Glutamatergic neuron (in vitro differentiated cells): ENCODE data around the gene NFXL1. TPM values are rescaled to one million over a fixed set of nuclear protein-coding genes. Genes with fewer than 3 reads are reported as not detected.

Source experiments
- DNase-seq: peaks from one replicate; pipeline ENCODE4 v3.0.0; 2022
- H3K27ac Mint-ChIP-seq: one replicate; pipeline ENCODE4 v1.8.0; 2020; ENCODE audit warnings: mild to moderate bottlenecking, mixed read lengths, inconsistent platforms; ENCODE audit not compliant: unreplicated experiment
- H3K27me3 Mint-ChIP-seq: one replicate; pipeline ENCODE4 v1.8.0; 2020; ENCODE audit warnings: mild to moderate bottlenecking, moderate library complexity, mixed read lengths, inconsistent platforms; ENCODE audit not compliant: unreplicated experiment
- H3K36me3 Mint-ChIP-seq: one replicate; pipeline ENCODE4 v1.8.0; 2020; ENCODE audit warnings: mild to moderate bottlenecking, mixed read lengths, inconsistent platforms; ENCODE audit not compliant: unreplicated experiment
- H3K4me1 Mint-ChIP-seq: one replicate; pipeline ENCODE4 v1.8.0; 2020; ENCODE audit warnings: mild to moderate bottlenecking, low read depth, mixed read lengths, inconsistent platforms; ENCODE audit not compliant: unreplicated experiment
- H3K4me3 Mint-ChIP-seq: one replicate; pipeline ENCODE4 v1.8.0; 2020; ENCODE audit warnings: mild to moderate bottlenecking, mixed read lengths, inconsistent platforms; ENCODE audit not compliant: unreplicated experiment
- H3K9me3 Mint-ChIP-seq: one replicate; pipeline ENCODE4 v1.8.0; 2020; ENCODE audit warnings: mild to moderate bottlenecking, moderate library complexity, mixed read lengths, inconsistent platforms; ENCODE audit not compliant: unreplicated experiment
- total RNA-seq: library from RNA; stranded (reverse); fragmentation: NEBNext Ultra II Directional; extraction: Animal tissue kit (Norgen Biotek cat#: 25700); gene quantifications from one replicate; pipeline ENCODE4 v1.2.1, GENCODE V29; 2021; ENCODE audit not compliant: unreplicated experiment
- TF ChIP-seq, protein P1 (sequence below): fragments of 200-600 bp; sonication (generic); IDR thresholded peaks from one replicate; pipeline ENCODE4 v1.5.0; 2021; ENCODE audit not compliant: partially characterized antibody, unreplicated experiment

NFXL1 gene
- total RNA-seq, 1 donor from 2014 or later = 20.2 TPM

DNA sequence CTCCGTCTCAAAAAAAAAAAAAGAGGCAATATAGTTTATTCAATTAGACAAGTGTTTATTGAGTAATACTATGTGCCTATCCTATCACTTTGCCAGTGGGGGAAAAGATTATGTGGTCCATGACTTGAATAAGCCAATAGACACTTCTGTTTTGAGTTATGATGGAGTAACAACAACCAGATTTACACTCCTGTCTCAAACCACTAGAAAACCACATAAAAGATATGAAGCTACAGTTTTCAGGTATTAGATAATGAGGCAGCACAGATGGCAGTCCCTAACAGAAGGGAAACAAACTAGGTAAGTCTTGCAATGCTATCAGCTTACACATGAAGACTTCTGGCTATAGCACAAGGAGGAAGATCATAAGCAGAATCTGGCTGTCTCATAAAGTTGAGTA is 22.5 kb downstream of the NFXL1 start:
- no peaks in the 10 kb centered on the region for H3K9me3 Mint-ChIP-seq
- no peak overlapping the region for H3K4me3 Mint-ChIP-seq
- DNase-seq = no peak
- H3K27me3 Mint-ChIP-seq = no peaks in the 10 kb centered on the region
- no peaks in the 10 kb centered on the region for H3K4me1 Mint-ChIP-seq
- no peak overlapping the region for H3K27ac Mint-ChIP-seq
- TF ChIP-seq, protein P1, sequence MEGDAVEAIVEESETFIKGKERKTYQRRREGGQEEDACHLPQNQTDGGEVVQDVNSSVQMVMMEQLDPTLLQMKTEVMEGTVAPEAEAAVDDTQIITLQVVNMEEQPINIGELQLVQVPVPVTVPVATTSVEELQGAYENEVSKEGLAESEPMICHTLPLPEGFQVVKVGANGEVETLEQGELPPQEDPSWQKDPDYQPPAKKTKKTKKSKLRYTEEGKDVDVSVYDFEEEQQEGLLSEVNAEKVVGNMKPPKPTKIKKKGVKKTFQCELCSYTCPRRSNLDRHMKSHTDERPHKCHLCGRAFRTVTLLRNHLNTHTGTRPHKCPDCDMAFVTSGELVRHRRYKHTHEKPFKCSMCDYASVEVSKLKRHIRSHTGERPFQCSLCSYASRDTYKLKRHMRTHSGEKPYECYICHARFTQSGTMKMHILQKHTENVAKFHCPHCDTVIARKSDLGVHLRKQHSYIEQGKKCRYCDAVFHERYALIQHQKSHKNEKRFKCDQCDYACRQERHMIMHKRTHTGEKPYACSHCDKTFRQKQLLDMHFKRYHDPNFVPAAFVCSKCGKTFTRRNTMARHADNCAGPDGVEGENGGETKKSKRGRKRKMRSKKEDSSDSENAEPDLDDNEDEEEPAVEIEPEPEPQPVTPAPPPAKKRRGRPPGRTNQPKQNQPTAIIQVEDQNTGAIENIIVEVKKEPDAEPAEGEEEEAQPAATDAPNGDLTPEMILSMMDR = no peak
- H3K36me3 Mint-ChIP-seq = no peaks in the 10 kb centered on the region

DNA sequence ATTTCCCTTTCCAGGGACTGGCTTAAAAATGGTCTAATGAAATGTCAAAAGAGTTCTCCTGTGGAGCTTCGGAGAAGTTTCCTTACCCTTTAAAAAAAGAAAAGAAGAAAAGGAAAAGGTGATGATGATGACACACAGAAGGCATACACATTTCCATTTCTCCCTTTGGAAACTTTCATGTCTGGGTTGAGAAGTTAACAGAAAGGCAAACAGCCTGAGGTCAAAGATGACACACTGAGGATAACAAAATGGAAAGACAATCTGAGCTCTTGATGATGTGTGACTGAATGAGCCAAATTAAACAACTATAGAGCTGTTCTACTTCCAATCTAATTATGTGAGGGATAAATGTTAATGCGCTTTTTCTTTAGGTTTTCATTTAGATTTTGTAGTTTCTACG is 32.2 kb downstream of the NFXL1 start:
- Mint-ChIP-seq H3K27me3 (no peaks in the 10 kb centered on the region), H3K36me3 (no peaks in the 10 kb centered on the region), H3K27ac (no peak overlapping the region), H3K4me1 (no peaks in the 10 kb centered on the region), H3K4me3 (no peak overlapping the region), H3K9me3 (no peaks in the 10 kb centered on the region)
- no peak for DNase-seq
- TF ChIP-seq, protein P1 = no peak

- no peak overlapping the region for H3K27ac Mint-ChIP-seq
- DNase-seq = no peak
- H3K9me3 Mint-ChIP-seq = no peaks in the 10 kb centered on the region
- peaks cover 1% of the 10 kb centered on the region for H3K36me3 Mint-ChIP-seq
- TF ChIP-seq, protein P1 = no peak
- H3K4me3 Mint-ChIP-seq = no peak overlapping the region
- H3K27me3 Mint-ChIP-seq = no peaks in the 10 kb centered on the region
- H3K4me1 Mint-ChIP-seq = no peaks in the 10 kb centered on the region
These were observed 34.9 kb downstream of the NFXL1 start for GRCh38 chr4:47879458-47879857.

- no peaks in the 10 kb centered on the region for H3K4me1 Mint-ChIP-seq
- H3K4me3 Mint-ChIP-seq = no peak overlapping the region
- no peaks in the 10 kb centered on the region for H3K27me3 Mint-ChIP-seq
- H3K36me3 Mint-ChIP-seq = peaks cover 18% of the 10 kb centered on the region
- H3K27ac Mint-ChIP-seq = no peak overlapping the region
- TF ChIP-seq, protein P1 = no peak
- DNase-seq = no peak
- H3K9me3 Mint-ChIP-seq = no peaks in the 10 kb centered on the region
These were observed 37.4 kb downstream of the NFXL1 start for GRCh38 chr4:47876784-47877546.

- no peaks in the 10 kb centered on the region for H3K27me3 Mint-ChIP-seq
- TF ChIP-seq, protein P1 = no peak
- H3K27ac Mint-ChIP-seq = no peak overlapping the region
These were observed 38.1 kb downstream of the NFXL1 start for GRCh38 chr4:47876310-47876709.

More at GRCh38 chr4:47876310-47876709, 38.1 kb downstream of the NFXL1 start:
- DNase-seq = no peak
- H3K4me1 Mint-ChIP-seq = no peaks in the 10 kb centered on the region
- peaks cover 18% of the 10 kb centered on the region for H3K36me3 Mint-ChIP-seq
- H3K9me3 Mint-ChIP-seq = no peaks in the 10 kb centered on the region
- no peak overlapping the region for H3K4me3 Mint-ChIP-seq
